Panc1 (cell line): Measurements from ENCODE around the gene CACNA1C. TPM values are rescaled to one million over a fixed set of nuclear protein-coding genes. Genes with fewer than 3 reads are reported as not detected.

Experiments used
- ATAC-seq: fragments of 200-7000 bp; cut with Tn5 transposase; 2 replicates; pipeline ENCODE4 v1.9.1; 2020; ENCODE audit warnings: mild to moderate bottlenecking, moderate library complexity
- BruUV-seq: library from RNA; stranded (reverse); fragments of 400-500 nt; replicated peaks from 2 replicates; lab custom pipeline; 2021; lab: Mats Ljungman, UMichigan
- CTCF ChIA-PET: fragments of 300-600 bp; sonication (Branson Sonifier 250); formaldehyde crosslinking; loops from one replicate; lab custom pipeline; 2022; ENCODE audit warnings: antibody characterized with exemption; lab: Charles Lee
- POLR2A ChIA-PET: fragments of 300-600 bp; sonication (Branson Sonifier 250); formaldehyde crosslinking; loops from one replicate; lab custom pipeline; 2022; ENCODE audit warnings: antibody characterized with exemption; lab: Charles Lee
- DNase-seq: peaks from one replicate; pipeline ENCODE4 v3.0.0-alpha.2; 2010; ENCODE audit warnings: low read depth, low spot score
- H3K27ac ChIP-seq: 2 replicates; pipeline ENCODE4 v1.5.1; 2011; ENCODE audit warnings: mild to moderate bottlenecking, low read length, inconsistent platforms
- H3K27me3 ChIP-seq: fragments of 200-500 bp; sonication (Bioruptor generic); 2 replicates; pipeline ENCODE4 v1.6.0; 2014; ENCODE audit warnings: low read length, inconsistent platforms; ENCODE audit not compliant: control insufficient read depth, insufficient read depth
- H3K36me3 ChIP-seq: fragments of 200-500 bp; sonication (Bioruptor generic); 2 replicates; pipeline ENCODE4 v1.5.1; 2014; ENCODE audit warnings: inconsistent platforms, mild to moderate bottlenecking, low read length, moderate library complexity; ENCODE audit not compliant: control insufficient read depth, insufficient read depth
- H3K4me1 ChIP-seq: 2 replicates; pipeline ENCODE4 v1.5.1; 2011; ENCODE audit warnings: inconsistent platforms, mild to moderate bottlenecking, low read length, moderate library complexity; ENCODE audit not compliant: control insufficient read depth, insufficient read depth
- H3K4me3 ChIP-seq, 2 experiments: 2 replicates each; pipeline ENCODE4 v1.5.1; 2011 to 2012; ENCODE audit warnings: low read depth in 2 of 2, low read length in 2 of 2, mild to moderate bottlenecking in 2 of 2, inconsistent platforms in 1 of 2, moderate library complexity in 1 of 2
- H3K9me3 ChIP-seq: fragments of 200-500 bp; sonication (Bioruptor generic); 2 replicates; pipeline ENCODE4 v1.5.1; 2014; ENCODE audit warnings: low read depth, mild to moderate bottlenecking, inconsistent platforms, low read length, moderate library complexity; ENCODE audit not compliant: control insufficient read depth, insufficient read depth
- POLR2AphosphoS5 ChIP-seq: IDR thresholded peaks from 2 replicates; pipeline ENCODE4 v1.6.1; 2012; ENCODE audit warnings: mild to moderate bottlenecking, low read depth, low read length, moderate library complexity
- SIN3A ChIP-seq: IDR thresholded peaks from 2 replicates; pipeline ENCODE4 v1.6.1; 2012; ENCODE audit warnings: low read depth, mild to moderate bottlenecking, low read length, moderate library complexity, borderline replicate concordance; ENCODE audit not compliant: insufficient read depth
- TCF7L2 ChIP-seq: IDR thresholded peaks from 2 replicates; pipeline ENCODE4 v1.6.1; 2011; ENCODE audit warnings: mild to moderate bottlenecking, low read depth, low read length, inconsistent platforms
- in situ Hi-C: cut with HindIII; loops from 2 replicates; pipeline ENCODE4 v1.10.0; 2016; ENCODE audit warnings: low sequenced_read_pairs, low pct_unique_long_range_greater_than_20kb
- intact Hi-C: fragments of 100-400 bp; cut with micrococcal nuclease; formaldehyde crosslinking; loops from one replicate; pipeline ENCODE4 v1.10.0; 2022; ENCODE audit not compliant: unreplicated experiment
- total RNA-seq: library from RNA; stranded (reverse); gene quantifications from one replicate; pipeline ENCODE4 v1.2.1, GENCODE V29; 2021; ENCODE audit not compliant: unreplicated experiment
- TF ChIP-seq, protein P1 (sequence below): fragments of 450-650 bp; IDR thresholded peaks from 2 replicates; pipeline ENCODE4 v1.5.1; 2017; ENCODE audit warnings: mild to moderate bottlenecking
- TF ChIP-seq, protein P2 (sequence below), 2 experiments: IDR thresholded peaks; 2 replicates each; pipeline ENCODE4 v1.6.1; 2011 to 2012; ENCODE audit warnings: low read depth in 2 of 2, control low read depth in 1 of 2, low read length in 1 of 2, mild to moderate bottlenecking in 1 of 2, moderate library complexity in 1 of 2; ENCODE audit not compliant: insufficient read depth in 1 of 2

Gene CACNA1C
- total RNA-seq, 1 experiment from 2014 or later, result 0.03 TPM

DNA sequence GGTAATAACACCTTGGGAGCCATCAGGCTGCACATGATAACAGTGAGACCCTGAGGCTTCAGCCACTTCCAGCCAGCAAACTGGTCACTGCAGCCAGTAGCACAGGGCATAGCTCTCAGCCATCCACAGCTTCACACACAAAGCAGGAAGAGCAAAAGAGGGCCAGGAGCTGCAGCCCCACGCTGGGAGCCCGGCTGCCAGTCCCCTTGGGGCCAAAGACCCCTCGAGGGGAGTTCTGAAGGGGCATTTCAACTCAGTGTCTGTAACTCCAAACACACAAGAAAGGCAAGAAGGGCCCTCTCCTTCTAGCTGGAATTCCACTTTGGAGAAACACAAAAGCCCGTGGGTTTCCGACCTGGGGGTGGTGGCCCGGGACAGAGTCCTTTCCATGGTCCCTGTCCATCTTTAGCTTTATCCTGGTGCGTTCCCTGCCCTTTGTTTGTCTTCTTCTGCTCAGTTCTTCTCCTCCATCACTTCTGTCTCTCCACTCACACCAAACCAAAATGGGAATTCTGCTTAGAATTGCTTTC lies 590.2 kb downstream of the CACNA1C start:
- DNase-seq (no peak), ATAC-seq (no peak)
- ChIA-PET CTCF (no interaction called here), POLR2A (no interaction called here)
- no peaks in the 10 kb centered on the region for H3K27me3 ChIP-seq
- no TSS peak for BruUV-seq
- TF ChIP-seq POLR2AphosphoS5 (no peak), SIN3A (no peak), TCF7L2 (no peak)
- TF ChIP-seq, protein P1, sequence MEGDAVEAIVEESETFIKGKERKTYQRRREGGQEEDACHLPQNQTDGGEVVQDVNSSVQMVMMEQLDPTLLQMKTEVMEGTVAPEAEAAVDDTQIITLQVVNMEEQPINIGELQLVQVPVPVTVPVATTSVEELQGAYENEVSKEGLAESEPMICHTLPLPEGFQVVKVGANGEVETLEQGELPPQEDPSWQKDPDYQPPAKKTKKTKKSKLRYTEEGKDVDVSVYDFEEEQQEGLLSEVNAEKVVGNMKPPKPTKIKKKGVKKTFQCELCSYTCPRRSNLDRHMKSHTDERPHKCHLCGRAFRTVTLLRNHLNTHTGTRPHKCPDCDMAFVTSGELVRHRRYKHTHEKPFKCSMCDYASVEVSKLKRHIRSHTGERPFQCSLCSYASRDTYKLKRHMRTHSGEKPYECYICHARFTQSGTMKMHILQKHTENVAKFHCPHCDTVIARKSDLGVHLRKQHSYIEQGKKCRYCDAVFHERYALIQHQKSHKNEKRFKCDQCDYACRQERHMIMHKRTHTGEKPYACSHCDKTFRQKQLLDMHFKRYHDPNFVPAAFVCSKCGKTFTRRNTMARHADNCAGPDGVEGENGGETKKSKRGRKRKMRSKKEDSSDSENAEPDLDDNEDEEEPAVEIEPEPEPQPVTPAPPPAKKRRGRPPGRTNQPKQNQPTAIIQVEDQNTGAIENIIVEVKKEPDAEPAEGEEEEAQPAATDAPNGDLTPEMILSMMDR, result no peak
- TF ChIP-seq, protein P2, sequence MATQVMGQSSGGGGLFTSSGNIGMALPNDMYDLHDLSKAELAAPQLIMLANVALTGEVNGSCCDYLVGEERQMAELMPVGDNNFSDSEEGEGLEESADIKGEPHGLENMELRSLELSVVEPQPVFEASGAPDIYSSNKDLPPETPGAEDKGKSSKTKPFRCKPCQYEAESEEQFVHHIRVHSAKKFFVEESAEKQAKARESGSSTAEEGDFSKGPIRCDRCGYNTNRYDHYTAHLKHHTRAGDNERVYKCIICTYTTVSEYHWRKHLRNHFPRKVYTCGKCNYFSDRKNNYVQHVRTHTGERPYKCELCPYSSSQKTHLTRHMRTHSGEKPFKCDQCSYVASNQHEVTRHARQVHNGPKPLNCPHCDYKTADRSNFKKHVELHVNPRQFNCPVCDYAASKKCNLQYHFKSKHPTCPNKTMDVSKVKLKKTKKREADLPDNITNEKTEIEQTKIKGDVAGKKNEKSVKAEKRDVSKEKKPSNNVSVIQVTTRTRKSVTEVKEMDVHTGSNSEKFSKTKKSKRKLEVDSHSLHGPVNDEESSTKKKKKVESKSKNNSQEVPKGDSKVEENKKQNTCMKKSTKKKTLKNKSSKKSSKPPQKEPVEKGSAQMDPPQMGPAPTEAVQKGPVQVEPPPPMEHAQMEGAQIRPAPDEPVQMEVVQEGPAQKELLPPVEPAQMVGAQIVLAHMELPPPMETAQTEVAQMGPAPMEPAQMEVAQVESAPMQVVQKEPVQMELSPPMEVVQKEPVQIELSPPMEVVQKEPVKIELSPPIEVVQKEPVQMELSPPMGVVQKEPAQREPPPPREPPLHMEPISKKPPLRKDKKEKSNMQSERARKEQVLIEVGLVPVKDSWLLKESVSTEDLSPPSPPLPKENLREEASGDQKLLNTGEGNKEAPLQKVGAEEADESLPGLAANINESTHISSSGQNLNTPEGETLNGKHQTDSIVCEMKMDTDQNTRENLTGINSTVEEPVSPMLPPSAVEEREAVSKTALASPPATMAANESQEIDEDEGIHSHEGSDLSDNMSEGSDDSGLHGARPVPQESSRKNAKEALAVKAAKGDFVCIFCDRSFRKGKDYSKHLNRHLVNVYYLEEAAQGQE (IDR thresholded peaks at IDR 0.05; ENCODE audit: insufficient read depth in 1 of 2, low read depth in 2 of 2, low read length in 1 of 2), result no peak
- in situ Hi-C loops (no loop called here), intact Hi-C loops (no loop called here)
- H3K9me3 ChIP-seq, result no peaks in the 10 kb centered on the region
- H3K4me1 ChIP-seq, result no peaks in the 10 kb centered on the region
- no peaks in the 10 kb centered on the region for H3K36me3 ChIP-seq
- no peak overlapping the region for H3K4me3 ChIP-seq
- H3K27ac ChIP-seq, result no peak overlapping the region

DNA sequence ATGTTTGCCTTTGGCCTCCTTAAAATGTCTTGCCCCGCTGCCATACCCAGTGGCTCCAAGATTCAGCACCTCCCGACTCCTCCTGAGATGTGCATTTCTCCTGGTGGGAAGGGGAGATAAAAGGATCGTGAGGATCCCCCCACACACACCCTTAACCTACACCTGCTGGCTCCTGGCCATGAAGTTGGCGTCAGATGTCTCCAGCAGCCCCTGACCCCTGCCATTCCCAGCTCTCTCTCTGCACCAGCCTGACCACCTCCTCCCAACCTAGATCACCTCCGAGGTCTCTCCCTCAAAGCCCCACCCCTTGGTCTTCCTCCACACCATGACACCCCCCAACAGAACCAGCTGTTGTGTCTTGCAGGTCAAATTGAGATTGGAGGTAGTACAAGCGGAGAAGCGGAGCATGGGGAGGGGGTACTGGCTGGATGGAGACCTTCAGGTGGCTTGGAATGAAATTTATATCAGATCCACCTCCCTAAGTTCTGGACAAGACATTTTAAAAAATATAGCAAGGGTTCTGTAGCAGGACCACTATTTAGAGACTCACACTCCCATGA lies 590.9 kb downstream of the CACNA1C start:
- CTCF ChIA-PET, result no interaction called here
- POLR2A ChIA-PET, result no interaction called here
- Histone ChIP-seq H3K4me1 (no peaks in the 10 kb centered on the region), H3K27ac (no peak overlapping the region), H3K9me3 (no peaks in the 10 kb centered on the region), H3K4me3 (no peak overlapping the region), H3K36me3 (no peaks in the 10 kb centered on the region), H3K27me3 (no peaks in the 10 kb centered on the region)
- intact Hi-C loops (no loop called here), in situ Hi-C loops (no loop called here)
- ATAC-seq, result no peak
- TF ChIP-seq POLR2AphosphoS5 (no peak), SIN3A (no peak), TCF7L2 (no peak)
- TF ChIP-seq, protein P1, result no peak
- TF ChIP-seq, protein P2 (IDR thresholded peaks at IDR 0.05; ENCODE audit: insufficient read depth in 1 of 2, low read depth in 2 of 2, low read length in 1 of 2), result no peak
- BruUV-seq, result no TSS peak
- DNase-seq, result no peak
